ENCODE data around the gene EFR3B. TPM values are rescaled to one million over a fixed set of nuclear protein-coding genes. Genes with fewer than 3 reads are reported as not detected.

EFR3B gene
- polyA plus RNA-seq, 2 of the 4 experiments (the other 2 are of a cell fraction): 6.5 to 12.5 TPM

DNA sequence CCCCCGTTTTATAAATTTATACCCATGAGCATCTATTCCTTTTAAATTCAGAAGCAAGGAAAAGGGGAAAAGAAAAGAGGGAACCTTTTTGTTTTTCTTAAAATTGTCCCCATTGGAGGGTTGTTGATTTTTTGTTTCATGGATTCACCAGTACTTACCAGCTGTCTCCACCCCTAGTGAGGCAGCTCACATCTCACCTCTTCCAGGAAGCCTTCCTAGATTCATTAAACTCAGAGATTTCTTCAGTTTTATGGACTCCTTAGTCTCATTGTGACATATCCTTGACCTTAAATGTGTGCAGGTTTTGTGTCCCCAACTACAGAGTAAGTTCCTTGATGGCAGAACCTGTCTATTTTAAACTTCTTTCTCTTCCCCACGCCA, 35.9 kb downstream of the EFR3B start:
- H3K27ac ChIP-seq: peak overlapping the region; percentile 46 to 69
- TF ChIP-seq KDM1A (IDR thresholded peaks at IDR 0.05; ENCODE audit: low read depth) (peak; percentile 58; the same call in 1 of the 2 replicates), ZFP36 (IDR thresholded peaks at IDR 0.05; ENCODE audit: borderline replicate concordance, partially characterized antibody) (peak; percentile 99), CHD4 (IDR thresholded peaks at IDR 0.05; ENCODE audit: borderline replicate concordance) (0 out of 2 replicates have a peak, but pooled peaks have one; percentile 25)
- TF ChIP-seq, protein P1, sequence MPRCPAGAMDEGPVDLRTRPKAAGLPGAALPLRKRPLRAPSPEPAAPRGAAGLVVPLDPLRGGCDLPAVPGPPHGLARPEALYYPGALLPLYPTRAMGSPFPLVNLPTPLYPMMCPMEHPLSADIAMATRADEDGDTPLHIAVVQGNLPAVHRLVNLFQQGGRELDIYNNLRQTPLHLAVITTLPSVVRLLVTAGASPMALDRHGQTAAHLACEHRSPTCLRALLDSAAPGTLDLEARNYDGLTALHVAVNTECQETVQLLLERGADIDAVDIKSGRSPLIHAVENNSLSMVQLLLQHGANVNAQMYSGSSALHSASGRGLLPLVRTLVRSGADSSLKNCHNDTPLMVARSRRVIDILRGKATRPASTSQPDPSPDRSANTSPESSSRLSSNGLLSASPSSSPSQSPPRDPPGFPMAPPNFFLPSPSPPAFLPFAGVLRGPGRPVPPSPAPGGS (IDR thresholded peaks at IDR 0.05): no peak
- POLR2A ChIA-PET: interaction anchor here (1.3 kb wide), 1 partner anchor 36 kb away, joined by 4 read pairs; the partner anchor contains the start of gene EFR3B
- H3K9me3 ChIP-seq: no peaks in the 10 kb centered on the region
- DNase-seq (ENCODE audit: low read depth in 1 of 2, low spot score in 1 of 2): no peak
- H3K4me3 ChIP-seq: 0 out of 3 replicates have a peak overlapping the region, but pooled peaks have one; percentile 2
- H3K4me2 ChIP-seq: peak overlapping the region; percentile 72
- H3K4me1 ChIP-seq: peaks cover 27% of the 10 kb centered on the region
- ATAC-seq: no peak; a peak in 1 of 6 replicates
- WGBS (ENCODE audit: missing lambda C conversion rate): 61% methylated on average over 2 of the region's 2 CpGs
- no peak for FAIRE-seq
- CTCF ChIA-PET: interaction anchor here (0.5 to 10.3 kb wide), 8 partner anchors 10 to 508 kb away, joined by 3 to 65 read pairs (median 4); no protein-coding TSS in a partner anchor

DNA sequence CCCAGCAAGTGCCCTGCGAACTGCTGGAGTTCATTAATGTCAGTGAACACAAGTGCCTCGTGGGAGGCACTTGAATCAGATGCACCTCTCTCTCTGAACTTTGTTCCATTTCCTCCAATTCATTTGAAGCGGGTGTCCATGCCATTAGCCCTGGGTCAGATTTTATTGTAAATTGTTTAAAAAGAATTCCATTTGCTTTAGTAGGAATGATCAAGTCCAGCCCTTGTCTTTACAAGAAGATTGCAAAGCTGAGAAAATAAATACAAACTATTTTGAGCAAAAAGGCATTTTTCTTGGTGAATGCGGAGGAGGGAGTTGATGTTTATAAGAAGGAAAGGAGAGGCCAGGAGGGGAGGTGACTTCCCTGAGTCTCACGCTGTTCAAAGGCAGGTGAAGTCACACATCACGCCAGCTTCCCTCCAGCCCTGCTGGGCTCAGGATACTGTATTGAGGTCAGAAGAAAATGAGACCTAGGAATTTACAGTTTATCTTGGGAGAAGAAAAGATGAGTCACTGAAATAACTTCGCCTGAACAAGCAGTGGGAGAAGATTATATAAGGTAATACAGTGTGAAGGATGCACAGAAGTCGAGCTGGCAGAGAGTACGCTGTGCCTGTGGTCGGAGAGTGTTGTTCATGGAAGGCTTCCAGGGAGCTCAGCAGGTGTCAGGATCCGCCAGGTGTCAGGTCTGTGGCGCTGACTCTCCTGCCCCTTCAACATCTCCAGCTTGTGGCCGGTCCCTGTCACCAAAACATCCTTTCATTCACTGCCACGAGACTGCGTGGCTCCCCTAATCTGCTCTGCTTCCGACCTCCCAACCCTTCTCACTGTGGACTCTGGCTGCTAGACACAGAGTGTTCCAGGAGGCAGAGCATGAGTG, 36.5 kb downstream of the EFR3B start:
- WGBS (ENCODE audit: missing lambda C conversion rate): 3% methylated on average over 16 of the region's 16 CpGs
- FAIRE-seq (no peak), DNase-seq (ENCODE audit: low read depth in 1 of 2, low spot score in 1 of 2) (peak; percentile 88 to 92), ATAC-seq (peak; percentile 90 to 95)
- H3K4me3 ChIP-seq: 0 out of 3 replicates have a peak overlapping the region, but pooled peaks have one; percentile 2
- no peaks in the 10 kb centered on the region for H3K9me3 ChIP-seq
- TF ChIP-seq MAFK (IDR thresholded peaks at IDR 0.05; ENCODE audit: partially characterized antibody) (peak; percentile 36), JUN (IDR thresholded peaks at IDR 0.05) (peak in 1 of 2 experiments; percentile 51; a peak in 2 of 5 replicates), EP300 (IDR thresholded peaks at IDR 0.05) (0 out of 5 replicates have a peak, but pooled peaks of 1 of the 2 experiments have one; percentile 15), SMC3 (IDR thresholded peaks at IDR 0.05) (0 out of 3 replicates have a peak, but pooled peaks have one; percentile 20), JUNB (IDR thresholded peaks at IDR 0.05) (peak; percentile 79), HDAC2 (IDR thresholded peaks at IDR 0.05) (no peak), HOXB13 (CRISPR knock-in tag; IDR thresholded peaks at IDR 0.05; ENCODE audit: low read depth) (peak; percentile 57; the same call in 1 of the 2 replicates), GATA3 (IDR thresholded peaks at IDR 0.05; ENCODE audit: borderline replicate concordance) (peak; percentile 88), MYC (IDR thresholded peaks at IDR 0.05; ENCODE audit: borderline replicate concordance, low read length) (no peak), CHD4 (IDR thresholded peaks at IDR 0.05; ENCODE audit: borderline replicate concordance) (peak; percentile 6; the same call in 1 of the 2 replicates), FOSL2 (IDR thresholded peaks at IDR 0.05) (peak; percentile 60; the same call in 1 of the 2 replicates), FOSL2 (CRISPR knock-in tag; IDR thresholded peaks at IDR 0.05) (peak; percentile 92), RCOR1 (IDR thresholded peaks at IDR 0.05; ENCODE audit: low read depth, low read length) (no peak), HEYL (CRISPR knock-in tag; IDR thresholded peaks at IDR 0.05) (no peak), RAD21 (conservative IDR thresholded peaks at IDR 0.05 in 1 of 2, IDR thresholded peaks at IDR 0.05 in 1 of 2) (peak in 1 of 2 experiments; percentile 25; a peak in 2 of 5 replicates), NR3C1 (IDR thresholded peaks at IDR 0.05) (no peak)
- TF ChIP-seq, protein P1 (IDR thresholded peaks at IDR 0.05): no peak
- TF ChIP-seq, protein P2, sequence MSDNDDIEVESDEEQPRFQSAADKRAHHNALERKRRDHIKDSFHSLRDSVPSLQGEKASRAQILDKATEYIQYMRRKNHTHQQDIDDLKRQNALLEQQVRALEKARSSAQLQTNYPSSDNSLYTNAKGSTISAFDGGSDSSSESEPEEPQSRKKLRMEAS (IDR thresholded peaks at IDR 0.05): peak; percentile 83
- peak overlapping the region; percentile 46 to 69 for H3K27ac ChIP-seq
- CTCF ChIA-PET: interaction anchor here (0.5 to 10.3 kb wide), 11 partner anchors 9 to 508 kb away, joined by 3 to 65 read pairs (median 4); no protein-coding TSS in a partner anchor
- peak overlapping the region; percentile 72 for H3K4me2 ChIP-seq
- peaks cover 27% of the 10 kb centered on the region for H3K4me1 ChIP-seq
- POLR2A ChIA-PET: interaction anchor here (1.0 to 1.3 kb wide), 2 partner anchors 27 to 37 kb away, joined by 4 to 9 read pairs; partner anchors contain the start of gene EFR3B
